ENCODE measurements around the gene PDE11A. TPM values are rescaled to one million over a fixed set of nuclear protein-coding genes. Genes with fewer than 3 reads are reported as not detected.

Gene PDE11A
- total RNA-seq, 3 donors from 2014 or later: 0.96 to 2.3 (median 2.2) TPM

DNA sequence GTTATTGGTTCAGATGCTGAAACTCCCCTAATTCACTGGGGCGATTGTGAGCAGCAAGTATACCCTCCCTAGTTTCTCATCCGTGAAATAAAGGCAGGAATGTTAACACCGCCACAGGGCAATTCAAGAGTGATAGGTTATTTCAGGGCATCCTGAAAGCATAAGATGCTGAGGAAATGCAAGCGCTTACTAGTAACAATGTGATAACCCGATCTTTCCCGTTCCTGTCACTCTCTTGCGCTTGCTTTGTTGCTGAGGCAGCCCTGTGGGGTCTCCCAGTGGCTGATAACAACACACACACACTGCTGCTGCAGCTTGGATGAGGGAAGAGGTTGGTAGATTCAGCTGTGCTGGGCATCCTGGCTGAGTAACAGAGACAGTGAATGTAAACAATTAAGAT is 420.7 kb downstream of the PDE11A start:
- no peak for TF ChIP-seq POLR2AphosphoS5 (IDR thresholded peaks at IDR 0.05)
- TF ChIP-seq, protein P1, sequence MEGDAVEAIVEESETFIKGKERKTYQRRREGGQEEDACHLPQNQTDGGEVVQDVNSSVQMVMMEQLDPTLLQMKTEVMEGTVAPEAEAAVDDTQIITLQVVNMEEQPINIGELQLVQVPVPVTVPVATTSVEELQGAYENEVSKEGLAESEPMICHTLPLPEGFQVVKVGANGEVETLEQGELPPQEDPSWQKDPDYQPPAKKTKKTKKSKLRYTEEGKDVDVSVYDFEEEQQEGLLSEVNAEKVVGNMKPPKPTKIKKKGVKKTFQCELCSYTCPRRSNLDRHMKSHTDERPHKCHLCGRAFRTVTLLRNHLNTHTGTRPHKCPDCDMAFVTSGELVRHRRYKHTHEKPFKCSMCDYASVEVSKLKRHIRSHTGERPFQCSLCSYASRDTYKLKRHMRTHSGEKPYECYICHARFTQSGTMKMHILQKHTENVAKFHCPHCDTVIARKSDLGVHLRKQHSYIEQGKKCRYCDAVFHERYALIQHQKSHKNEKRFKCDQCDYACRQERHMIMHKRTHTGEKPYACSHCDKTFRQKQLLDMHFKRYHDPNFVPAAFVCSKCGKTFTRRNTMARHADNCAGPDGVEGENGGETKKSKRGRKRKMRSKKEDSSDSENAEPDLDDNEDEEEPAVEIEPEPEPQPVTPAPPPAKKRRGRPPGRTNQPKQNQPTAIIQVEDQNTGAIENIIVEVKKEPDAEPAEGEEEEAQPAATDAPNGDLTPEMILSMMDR (IDR thresholded peaks at IDR 0.05): no peak
- no peak for TF ChIP-seq POLR2A (IDR thresholded peaks at IDR 0.05)
- Histone ChIP-seq H3K27me3 (no peaks in the 10 kb centered on the region), H3K9me3 (no peaks in the 10 kb centered on the region), H3K4me3 (no peak overlapping the region), H3K27ac (no peak overlapping the region), H3K4me1 (no peaks in the 10 kb centered on the region), H3K36me3 (no peaks in the 10 kb centered on the region)
- DNase-seq (ENCODE audit: low spot score in 2 of 2): no peak
- intact Hi-C loops (cut with DNase I; ENCODE audit: low total_unique reads): no loop called here

DNA sequence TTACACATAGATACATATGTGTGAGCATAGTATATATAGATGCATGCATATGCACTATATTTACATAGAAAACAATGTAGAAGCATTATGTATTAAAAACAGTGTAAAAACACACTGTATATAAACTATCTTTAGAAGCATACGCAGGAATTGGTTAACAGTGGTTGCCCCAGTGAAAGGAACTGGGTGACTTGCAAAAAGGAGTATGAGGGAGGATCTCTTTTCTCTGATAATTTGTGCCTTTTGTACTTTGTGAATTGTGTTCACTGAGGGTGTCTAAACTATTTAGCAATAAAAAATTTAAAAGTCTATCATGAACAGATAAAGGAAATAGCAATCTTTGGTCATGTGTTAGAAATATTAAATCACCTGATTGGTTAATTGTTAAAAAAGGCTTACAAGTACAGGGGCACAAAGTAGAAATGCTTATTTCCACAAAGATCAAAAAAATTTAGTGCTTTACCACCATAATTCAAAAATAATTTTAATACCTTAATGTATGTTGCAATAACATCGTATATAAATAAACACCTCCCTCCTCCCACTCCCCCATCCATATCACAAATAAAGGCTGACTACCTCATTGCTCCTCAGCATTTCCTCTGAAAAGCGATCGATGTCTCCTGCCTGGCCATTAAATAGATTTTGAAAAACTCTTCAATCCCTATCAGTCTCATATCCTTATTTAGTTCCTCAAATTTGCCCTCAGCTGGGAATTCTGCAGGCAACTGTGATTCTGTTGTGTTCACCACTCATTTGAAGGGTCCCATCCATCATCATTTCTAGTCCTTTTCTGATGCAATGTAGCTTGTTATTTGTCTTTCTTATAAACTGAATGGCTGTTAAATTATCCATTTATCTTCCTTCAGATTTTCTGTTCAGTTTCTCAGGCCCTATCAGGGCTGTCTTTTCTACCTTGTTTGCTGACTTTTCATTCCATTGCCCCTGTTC is 422.7 kb downstream of the PDE11A start:
- Histone ChIP-seq H3K4me1 (no peaks in the 10 kb centered on the region), H3K27ac (no peak overlapping the region), H3K27me3 (no peaks in the 10 kb centered on the region), H3K4me3 (no peak overlapping the region), H3K9me3 (no peaks in the 10 kb centered on the region), H3K36me3 (no peaks in the 10 kb centered on the region)
- intact Hi-C loops (cut with DNase I; ENCODE audit: low total_unique reads): no loop called here
- TF ChIP-seq POLR2AphosphoS5 (IDR thresholded peaks at IDR 0.05) (no peak), POLR2A (IDR thresholded peaks at IDR 0.05) (no peak)
- TF ChIP-seq, protein P1 (IDR thresholded peaks at IDR 0.05): no peak
- DNase-seq (ENCODE audit: low spot score in 2 of 2): no peak

DNA sequence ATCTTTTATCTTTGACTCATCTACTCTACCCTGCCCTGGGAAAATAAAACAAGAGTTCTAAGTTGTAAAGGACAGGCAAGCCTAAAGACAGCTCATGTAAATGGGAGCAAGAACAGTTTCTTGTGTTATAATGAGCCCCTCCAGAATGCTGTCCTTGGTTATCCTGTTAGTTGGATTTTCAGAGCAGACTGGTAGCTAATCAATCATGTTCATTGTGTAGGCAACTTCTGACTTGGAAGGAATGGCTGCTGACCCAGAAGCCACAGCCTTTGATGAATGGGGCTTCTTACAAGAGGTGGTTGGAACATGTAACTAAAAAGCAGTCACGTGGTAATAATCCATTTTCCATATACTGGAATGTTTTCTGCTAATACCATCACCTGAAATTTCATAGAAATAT is 425.8 kb downstream of the PDE11A start:
- Histone ChIP-seq H3K27me3 (no peaks in the 10 kb centered on the region), H3K36me3 (no peaks in the 10 kb centered on the region)
- intact Hi-C loops (cut with DNase I; ENCODE audit: low total_unique reads): loop anchor here (1.0 kb wide), 1 partner anchor 33 kb away; no protein-coding TSS in a partner anchor

DNA sequence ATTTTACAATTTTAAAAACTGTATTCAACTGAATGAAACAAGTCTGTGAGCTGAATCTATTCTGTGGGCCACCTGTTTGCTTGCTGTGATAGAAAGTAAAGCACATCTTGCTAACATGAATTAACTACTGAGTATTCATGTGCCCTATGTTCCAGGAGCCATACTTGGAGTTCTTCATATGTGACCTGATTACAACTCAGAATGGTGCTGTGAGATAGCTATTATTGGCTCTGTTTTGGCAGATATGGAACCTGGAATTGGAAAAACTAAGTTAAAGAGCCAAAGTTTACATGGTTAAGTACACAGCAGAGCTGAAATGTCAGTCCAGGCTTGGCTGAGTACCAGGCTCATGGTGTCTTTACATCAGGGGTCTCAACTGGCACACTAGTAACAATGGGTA is 426.3 kb downstream of the PDE11A start:
- Histone ChIP-seq H3K4me1 (no peaks in the 10 kb centered on the region), H3K27me3 (no peaks in the 10 kb centered on the region), H3K4me3 (no peak overlapping the region), H3K27ac (no peak overlapping the region), H3K36me3 (no peaks in the 10 kb centered on the region), H3K9me3 (no peaks in the 10 kb centered on the region)
- DNase-seq (ENCODE audit: low spot score in 2 of 2): no peak
- TF ChIP-seq POLR2A (IDR thresholded peaks at IDR 0.05): no peak
- TF ChIP-seq, protein P1 (IDR thresholded peaks at IDR 0.05): no peak
- TF ChIP-seq POLR2AphosphoS5 (IDR thresholded peaks at IDR 0.05): no peak
- intact Hi-C loops (cut with DNase I; ENCODE audit: low total_unique reads): no loop called here

More for the DNA sequence above, 425.8 kb downstream of the PDE11A start:
- no peak overlapping the region for H3K4me3 ChIP-seq
- H3K9me3 ChIP-seq: no peaks in the 10 kb centered on the region
- DNase-seq (ENCODE audit: low spot score in 2 of 2): no peak
- H3K27ac ChIP-seq: no peak overlapping the region
- TF ChIP-seq POLR2AphosphoS5 (IDR thresholded peaks at IDR 0.05) (no peak), POLR2A (IDR thresholded peaks at IDR 0.05) (no peak)
- TF ChIP-seq, protein P1 (IDR thresholded peaks at IDR 0.05): no peak
- H3K4me1 ChIP-seq: no peaks in the 10 kb centered on the region

DNA sequence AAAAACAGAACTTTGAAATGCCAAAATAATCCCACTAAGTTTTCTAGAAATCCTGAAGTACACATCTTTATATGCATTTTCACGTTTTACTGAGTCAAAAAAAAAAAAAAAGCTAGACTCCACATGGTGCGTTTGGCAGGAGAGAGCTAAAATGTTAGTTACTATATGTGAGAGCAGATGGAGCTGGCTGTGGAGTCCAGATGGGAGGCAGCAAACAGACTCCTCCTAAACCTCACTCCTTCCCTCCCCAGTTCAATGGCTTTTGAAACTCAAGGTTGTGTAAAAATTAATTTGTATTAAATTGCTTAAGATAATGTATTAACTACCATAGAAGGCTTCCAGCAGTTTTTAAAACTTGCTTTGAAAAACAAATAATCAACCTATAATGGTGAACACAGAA is 431.2 kb downstream of the PDE11A start:
- H3K27ac ChIP-seq: no peak overlapping the region
- intact Hi-C loops (cut with DNase I; ENCODE audit: low total_unique reads): no loop called here
- TF ChIP-seq POLR2AphosphoS5 (IDR thresholded peaks at IDR 0.05) (no peak), POLR2A (IDR thresholded peaks at IDR 0.05) (no peak)
- TF ChIP-seq, protein P1 (IDR thresholded peaks at IDR 0.05): no peak
- H3K4me1 ChIP-seq: no peaks in the 10 kb centered on the region
- DNase-seq (ENCODE audit: low spot score in 2 of 2): no peak
- no peaks in the 10 kb centered on the region for H3K36me3 ChIP-seq
- H3K9me3 ChIP-seq: no peaks in the 10 kb centered on the region
- H3K4me3 ChIP-seq: no peak overlapping the region
- H3K27me3 ChIP-seq: no peaks in the 10 kb centered on the region
